IMR-90 (cell line): ENCODE data around the gene DGAT2L6. TPM values are rescaled to one million over a fixed set of nuclear protein-coding genes. Genes with fewer than 3 reads are reported as not detected.

ENCODE experiments used
- ATAC-seq: fragments of 200-7000 bp; cut with Tn5 transposase; 2 replicates; pipeline ENCODE4 v1.9.1; 2020; ENCODE audit warnings: low read depth, mild to moderate bottlenecking, moderate library complexity
- BruUV-seq: library from RNA; stranded (reverse); fragments of 400-500 nt; replicated peaks from 2 replicates; lab custom pipeline; 2021; lab: Mats Ljungman, UMichigan
- CTCF ChIA-PET: fragments of 300-600 bp; formaldehyde crosslinking; extraction: SDS; loops from one replicate; lab custom pipeline; 2021; ENCODE audit warnings: antibody characterized with exemption; lab: Yijun Ruan, JAX
- POLR2A ChIA-PET: fragments of 300-600 bp; sonication (Branson Sonifier 250); formaldehyde crosslinking; loops from one replicate; lab custom pipeline; 2022; ENCODE audit warnings: antibody characterized with exemption; ENCODE audit not compliant: unreplicated experiment; lab: Charles Lee
- DNase-seq: peaks from one replicate; pipeline ENCODE4 v3.0.0; 2013
- H2AFZ ChIP-seq: replicated peaks from 2 replicates; pipeline ENCODE3; 2013; ENCODE audit warnings: low read length, mild to moderate bottlenecking; ENCODE audit not compliant: poor library complexity
- H2AK5ac ChIP-seq: 2 replicates; pipeline ENCODE4 v1.6.1; 2013; ENCODE audit warnings: low read depth, low read length, inconsistent platforms
- H2AK9ac ChIP-seq: replicated peaks from 2 replicates; pipeline ENCODE3; 2013; ENCODE audit warnings: mild to moderate bottlenecking, low read depth, low read length, moderate library complexity; ENCODE audit not compliant: poor library complexity
- H2BK120ac ChIP-seq: 2 replicates; pipeline ENCODE4 v1.6.1; 2013; ENCODE audit warnings: low read depth, low read length, inconsistent platforms
- H2BK15ac ChIP-seq: 3 replicates; pipeline ENCODE4 v1.6.1; 2013; ENCODE audit warnings: low read depth, low read length, inconsistent platforms
- H2BK20ac ChIP-seq: 2 replicates; pipeline ENCODE4 v1.6.1; 2013; ENCODE audit warnings: low read depth, mild to moderate bottlenecking, inconsistent platforms, low read length, moderate library complexity
- H2BK5ac ChIP-seq: 2 replicates; pipeline ENCODE4 v1.6.1; 2013; ENCODE audit warnings: mild to moderate bottlenecking, low read depth, low read length, inconsistent platforms; ENCODE audit not compliant: poor library complexity, severe bottlenecking
- H3K14ac ChIP-seq: replicated peaks from 2 replicates; pipeline ENCODE4 v1.6.1; 2013; ENCODE audit warnings: low read depth, low read length, inconsistent platforms
- H3K18ac ChIP-seq: 2 replicates; pipeline ENCODE4 v1.6.1; 2013; ENCODE audit warnings: low read depth, low read length, control low read depth
- H3K23ac ChIP-seq: 2 replicates; pipeline ENCODE4 v1.6.1; 2013; ENCODE audit warnings: low read depth, low read length, inconsistent platforms
- H3K27ac ChIP-seq: 2 replicates; pipeline ENCODE4 v1.5.1; 2013; ENCODE audit warnings: mild to moderate bottlenecking, control low read depth, low read length; ENCODE audit not compliant: insufficient read depth
- H3K27me3 ChIP-seq: 2 replicates; pipeline ENCODE4 v1.6.1; 2013; ENCODE audit warnings: low read length; ENCODE audit not compliant: control insufficient read depth, insufficient read depth
- H3K36me3 ChIP-seq: 2 replicates; pipeline ENCODE4 v1.6.1; 2013; ENCODE audit warnings: low read length, mixed read lengths; ENCODE audit not compliant: control insufficient read depth, insufficient read depth
- H3K4ac ChIP-seq: 2 replicates; pipeline ENCODE4 v1.6.1; 2013; ENCODE audit warnings: low read depth, low read length, inconsistent platforms
- H3K4me1 ChIP-seq: 2 replicates; pipeline ENCODE4 v1.6.1; 2013; ENCODE audit warnings: low read length, mixed read lengths; ENCODE audit not compliant: control insufficient read depth, insufficient read depth
- H3K4me2 ChIP-seq: 2 replicates; pipeline ENCODE4 v1.6.1; 2013; ENCODE audit warnings: low read depth, mild to moderate bottlenecking, control low read depth, low read length, moderate library complexity
- H3K4me3 ChIP-seq: 2 replicates; pipeline ENCODE4 v1.5.1; 2013; ENCODE audit warnings: low read depth, mild to moderate bottlenecking, control low read depth, low read length, moderate library complexity; ENCODE audit not compliant: insufficient read depth
- H3K56ac ChIP-seq: 2 replicates; pipeline ENCODE4 v1.6.1; 2013; ENCODE audit warnings: low read length, inconsistent platforms; ENCODE audit not compliant: insufficient read depth; ENCODE audit errors: extremely low read depth
- H3K79me1 ChIP-seq, 2 experiments: 2 replicates each; pipeline ENCODE4 v1.6.1; 2013; ENCODE audit warnings: low read length in 2 of 2, inconsistent platforms in 1 of 2, low read depth in 1 of 2
- H3K9ac ChIP-seq: 2 replicates; pipeline ENCODE4 v1.6.1; 2013; ENCODE audit warnings: low read depth, low read length, control low read depth
- H3K9me1 ChIP-seq: 2 replicates; pipeline ENCODE4 v1.6.1; 2013; ENCODE audit warnings: low read length, inconsistent platforms; ENCODE audit not compliant: insufficient read depth
- H3K9me3 ChIP-seq: 2 replicates; pipeline ENCODE4 v1.6.1; 2013; ENCODE audit warnings: low read length; ENCODE audit not compliant: control insufficient read depth, insufficient read depth
- H4K20me1 ChIP-seq: 2 replicates; pipeline ENCODE4 v1.6.1; 2013; ENCODE audit warnings: low read length, inconsistent platforms; ENCODE audit not compliant: insufficient read depth
- H4K5ac ChIP-seq: 2 replicates; pipeline ENCODE4 v1.6.1; 2013; ENCODE audit warnings: mild to moderate bottlenecking, low read depth, low read length, control low read depth
- H4K8ac ChIP-seq, 2 experiments: 2 replicates each; pipeline ENCODE4 v1.6.1; 2013; ENCODE audit warnings: low read depth in 2 of 2, low read length in 2 of 2, control low read depth in 1 of 2, inconsistent platforms in 1 of 2
- H4K91ac ChIP-seq: 2 replicates; pipeline ENCODE4 v1.6.1; 2013; ENCODE audit warnings: low read depth, low read length, inconsistent platforms; ENCODE audit not compliant: insufficient read depth
- BHLHE40 ChIP-seq: fragments of 150-350 bp; IDR thresholded peaks from 2 replicates; pipeline ENCODE4 v1.6.1; 2016; ENCODE audit warnings: mild to moderate bottlenecking, low read depth, low read length
- CEBPB ChIP-seq: IDR thresholded peaks from 2 replicates; pipeline ENCODE4 v1.6.1; 2012; ENCODE audit warnings: low read depth, low read length, improper control_type of control experiment
- CHD1 ChIP-seq: IDR thresholded peaks from 2 replicates; pipeline ENCODE4 v1.6.1; 2012; ENCODE audit warnings: low read depth, low read length, improper control_type of control experiment
- FOS ChIP-seq: fragments of 150-350 bp; IDR thresholded peaks from 2 replicates; pipeline ENCODE4 v1.6.1; 2016; ENCODE audit warnings: low read depth, low read length
- MAFK ChIP-seq: IDR thresholded peaks from 2 replicates; pipeline ENCODE4 v1.6.1; 2012; ENCODE audit warnings: low read depth, low read length, improper control_type of control experiment
- MAZ ChIP-seq: IDR thresholded peaks from 2 replicates; pipeline ENCODE4 v1.6.1; 2012; ENCODE audit warnings: low read depth, mild to moderate bottlenecking, low read length, improper control_type of control experiment, moderate library complexity, borderline replicate concordance
- MXI1 ChIP-seq: IDR thresholded peaks from 2 replicates; pipeline ENCODE4 v1.6.1; 2012; ENCODE audit warnings: low read depth, mild to moderate bottlenecking, low read length, moderate library complexity, borderline replicate concordance
- NFE2L2 ChIP-seq: fragments of 150-350 bp; IDR thresholded peaks from 2 replicates; pipeline ENCODE4 v1.6.1; 2016; ENCODE audit warnings: low read depth, mild to moderate bottlenecking, low read length
- RAD21 ChIP-seq: IDR thresholded peaks from 2 replicates; pipeline ENCODE4 v1.6.1; 2012; ENCODE audit warnings: low read length, improper control_type of control experiment
- RCOR1 ChIP-seq: IDR thresholded peaks from 2 replicates; pipeline ENCODE4 v1.6.1; 2012; ENCODE audit warnings: mild to moderate bottlenecking, low read length, improper control_type of control experiment; ENCODE audit not compliant: insufficient replicate concordance
- RFX5 ChIP-seq: IDR thresholded peaks from 2 replicates; pipeline ENCODE4 v1.8.0; 2012; ENCODE audit warnings: low read depth, mild to moderate bottlenecking, low read length, moderate library complexity
- SMC3 ChIP-seq: fragments of 150-350 bp; IDR thresholded peaks from 2 replicates; pipeline ENCODE4 v1.6.1; 2016; ENCODE audit warnings: low read depth, mild to moderate bottlenecking, antibody characterized with exemption, low read length, moderate library complexity
- WGBS, 2 experiments: methylation state at CpG; one replicate each; pipeline versions ENCODE4 v1.1.5 to v1.1.7; 2013; ENCODE audit warnings: missing lambda C conversion rate in 2 of 2; ENCODE audit not compliant: insufficient read length in 1 of 2; ENCODE audit errors: extremely low coverage in 2 of 2; 5-methylcytosine and 5-hydroxymethylcytosine counted together
- dilution Hi-C: fragments of 300-500 bp; cut with HindIII; formaldehyde crosslinking; loops from one replicate; pipeline ENCODE4 v1.14.3; 2018; ENCODE audit warnings: low sequenced_read_pairs; ENCODE audit not compliant: unreplicated experiment
- in situ Hi-C: fragments of 300-500 bp; cut with MboI; formaldehyde crosslinking; loops from 3 replicates; pipeline ENCODE4 v1.14.3; 2019; ENCODE audit warnings: low sequenced_read_pairs, inconsistent platforms, mixed read lengths
- intact Hi-C: fragments of 100-400 bp; cut with micrococcal nuclease; formaldehyde crosslinking; loops from 2 replicates; pipeline ENCODE4 v1.10.0; 2022
- polyA plus RNA-seq, 3 experiments: library from polyadenylated mRNA; depleted of rRNA; stranded (reverse); fragments of >200 nt; gene quantifications; 2 replicates each; pipeline ENCODE4 v1.2.3, GENCODE V29; 2012; ENCODE audit warnings: low replicate concordance in 1 of 3
- total RNA-seq: library from RNA; depleted of rRNA; stranded (reverse); fragments of >200 nt; gene quantifications from 2 replicates; pipeline ENCODE4 v1.2.3, GENCODE V29; 2012
- TF ChIP-seq, protein P1 (sequence below): fragments of 150-350 bp; IDR thresholded peaks from 2 replicates; pipeline ENCODE4 v1.6.1; 2016; ENCODE audit warnings: low read depth, mild to moderate bottlenecking, low read length, moderate library complexity, borderline replicate concordance
- TF ChIP-seq, protein P2 (sequence below): fragments of 150-350 bp; IDR thresholded peaks from 2 replicates; pipeline ENCODE4 v1.6.1; 2017; ENCODE audit warnings: mild to moderate bottlenecking, antibody characterized with exemption, low read length, low read depth
- TF ChIP-seq, protein P3 (sequence below): conservative IDR thresholded peaks from 2 replicates; pipeline ENCODE4 v1.5.1; 2012; ENCODE audit warnings: mild to moderate bottlenecking, low read depth, low read length, improper control_type of control experiment

The DGAT2L6 gene
- total and polyA plus RNA-seq, 2 of the 4 experiments (the other 2 are of a cell fraction), result not detected

DNA sequence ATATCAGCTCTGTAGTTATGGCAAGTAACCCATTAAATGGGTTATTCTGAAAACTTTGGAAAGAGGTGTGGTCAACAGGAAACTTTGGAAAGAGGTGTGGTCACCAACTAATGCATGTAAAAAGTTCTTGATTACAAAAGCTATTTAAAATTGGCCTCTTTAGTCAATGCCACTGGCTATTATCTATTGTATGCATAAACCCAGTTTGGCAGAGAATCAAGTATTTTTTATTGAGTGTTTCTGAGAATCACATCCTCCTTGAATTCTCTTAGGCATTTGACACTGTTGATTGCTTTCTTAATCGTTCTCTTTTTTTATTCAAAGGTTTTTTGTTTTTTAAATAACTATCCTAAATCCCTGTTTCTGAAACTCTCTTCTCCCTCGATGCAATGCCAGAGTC, 75.2 kb downstream of the DGAT2L6 start:
- in situ Hi-C loops, result no loop called here
- no peak overlapping the region for H3K4ac ChIP-seq
- no peak overlapping the region for H2BK15ac ChIP-seq
- H3K4me2 ChIP-seq, result no peak overlapping the region
- H3K9me3 ChIP-seq, result no peaks in the 10 kb centered on the region
- H2BK120ac ChIP-seq, result no peak overlapping the region
- H4K8ac ChIP-seq, result no peak overlapping the region
- no peak for TF ChIP-seq MXI1
- no peak for TF ChIP-seq MAFK
- TF ChIP-seq FOS, result no peak
- TF ChIP-seq, protein P1, sequence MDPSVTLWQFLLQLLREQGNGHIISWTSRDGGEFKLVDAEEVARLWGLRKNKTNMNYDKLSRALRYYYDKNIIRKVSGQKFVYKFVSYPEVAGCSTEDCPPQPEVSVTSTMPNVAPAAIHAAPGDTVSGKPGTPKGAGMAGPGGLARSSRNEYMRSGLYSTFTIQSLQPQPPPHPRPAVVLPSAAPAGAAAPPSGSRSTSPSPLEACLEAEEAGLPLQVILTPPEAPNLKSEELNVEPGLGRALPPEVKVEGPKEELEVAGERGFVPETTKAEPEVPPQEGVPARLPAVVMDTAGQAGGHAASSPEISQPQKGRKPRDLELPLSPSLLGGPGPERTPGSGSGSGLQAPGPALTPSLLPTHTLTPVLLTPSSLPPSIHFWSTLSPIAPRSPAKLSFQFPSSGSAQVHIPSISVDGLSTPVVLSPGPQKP, result no peak
- TF ChIP-seq RCOR1, result no peak
- TF ChIP-seq BHLHE40, result no peak
- TF ChIP-seq CEBPB, result no peak
- TF ChIP-seq, protein P2, sequence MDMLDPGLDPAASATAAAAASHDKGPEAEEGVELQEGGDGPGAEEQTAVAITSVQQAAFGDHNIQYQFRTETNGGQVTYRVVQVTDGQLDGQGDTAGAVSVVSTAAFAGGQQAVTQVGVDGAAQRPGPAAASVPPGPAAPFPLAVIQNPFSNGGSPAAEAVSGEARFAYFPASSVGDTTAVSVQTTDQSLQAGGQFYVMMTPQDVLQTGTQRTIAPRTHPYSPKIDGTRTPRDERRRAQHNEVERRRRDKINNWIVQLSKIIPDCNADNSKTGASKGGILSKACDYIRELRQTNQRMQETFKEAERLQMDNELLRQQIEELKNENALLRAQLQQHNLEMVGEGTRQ, result no peak
- TF ChIP-seq CHD1, result no peak
- TF ChIP-seq RFX5, result no peak
- TF ChIP-seq NFE2L2, result no peak
- TF ChIP-seq, protein P3, sequence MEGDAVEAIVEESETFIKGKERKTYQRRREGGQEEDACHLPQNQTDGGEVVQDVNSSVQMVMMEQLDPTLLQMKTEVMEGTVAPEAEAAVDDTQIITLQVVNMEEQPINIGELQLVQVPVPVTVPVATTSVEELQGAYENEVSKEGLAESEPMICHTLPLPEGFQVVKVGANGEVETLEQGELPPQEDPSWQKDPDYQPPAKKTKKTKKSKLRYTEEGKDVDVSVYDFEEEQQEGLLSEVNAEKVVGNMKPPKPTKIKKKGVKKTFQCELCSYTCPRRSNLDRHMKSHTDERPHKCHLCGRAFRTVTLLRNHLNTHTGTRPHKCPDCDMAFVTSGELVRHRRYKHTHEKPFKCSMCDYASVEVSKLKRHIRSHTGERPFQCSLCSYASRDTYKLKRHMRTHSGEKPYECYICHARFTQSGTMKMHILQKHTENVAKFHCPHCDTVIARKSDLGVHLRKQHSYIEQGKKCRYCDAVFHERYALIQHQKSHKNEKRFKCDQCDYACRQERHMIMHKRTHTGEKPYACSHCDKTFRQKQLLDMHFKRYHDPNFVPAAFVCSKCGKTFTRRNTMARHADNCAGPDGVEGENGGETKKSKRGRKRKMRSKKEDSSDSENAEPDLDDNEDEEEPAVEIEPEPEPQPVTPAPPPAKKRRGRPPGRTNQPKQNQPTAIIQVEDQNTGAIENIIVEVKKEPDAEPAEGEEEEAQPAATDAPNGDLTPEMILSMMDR, result no peak
- no peak for TF ChIP-seq MAZ
- TF ChIP-seq SMC3, result no peak
- TF ChIP-seq RAD21, result no peak
- H3K56ac ChIP-seq, result no peak overlapping the region
- no peaks in the 10 kb centered on the region for H3K9me1 ChIP-seq
- no peak overlapping the region for H4K5ac ChIP-seq
- ChIA-PET CTCF (no interaction called here), POLR2A (no interaction called here)
- no peak overlapping the region for H3K9ac ChIP-seq
- dilution Hi-C loops, result no loop called here
- no peaks in the 10 kb centered on the region for H3K36me3 ChIP-seq
- no peaks in the 10 kb centered on the region; the same call in 1 of the 2 replicates for H3K4me1 ChIP-seq
- no peak overlapping the region for H2BK20ac ChIP-seq
- intact Hi-C loops, result no loop called here
- no peaks in the 10 kb centered on the region for H4K20me1 ChIP-seq
- no peak overlapping the region for H3K14ac ChIP-seq
- no peak overlapping the region for H2AK5ac ChIP-seq
- H2BK5ac ChIP-seq, result no peak overlapping the region
- H3K23ac ChIP-seq, result no peak overlapping the region
- H3K18ac ChIP-seq, result no peak overlapping the region
- BruUV-seq, result no TSS peak
- no peaks in the 10 kb centered on the region for H3K79me1 ChIP-seq
- H2AK9ac ChIP-seq, result no peak overlapping the region
- ATAC-seq (no peak), DNase-seq (no peak)
- H3K4me3 ChIP-seq, result no peak overlapping the region
- H4K91ac ChIP-seq, result no peak overlapping the region
- H3K27me3 ChIP-seq, result peaks cover 5% of the 10 kb centered on the region
- WGBS, 2 experiments, result 29% methylated on average over 1 of the region's 2 CpGs; no CpG with 5 or more reads in 1 of the 2 experiments
- no peak overlapping the region for H3K27ac ChIP-seq
- H2AFZ ChIP-seq, result no peak overlapping the region
